ENCODE results near the gene BASP1.
"Not testable (repeated sequence)": the region's sequence is repeated elsewhere in the genome, so short reads cannot be mapped to it uniquely, and the experiment has no call there.

- TF ChIP-seq EP300, CTCF, POLR2A (IDR thresholded peaks at IDR 0.05): not testable (repeated sequence)
These were observed 93.1 kb downstream of the BASP1 start for GRCh38 chr5:17310502-17310901.
